Measurements from ENCODE around the gene LRCOL1.

LRCOL1 gene

DNA sequence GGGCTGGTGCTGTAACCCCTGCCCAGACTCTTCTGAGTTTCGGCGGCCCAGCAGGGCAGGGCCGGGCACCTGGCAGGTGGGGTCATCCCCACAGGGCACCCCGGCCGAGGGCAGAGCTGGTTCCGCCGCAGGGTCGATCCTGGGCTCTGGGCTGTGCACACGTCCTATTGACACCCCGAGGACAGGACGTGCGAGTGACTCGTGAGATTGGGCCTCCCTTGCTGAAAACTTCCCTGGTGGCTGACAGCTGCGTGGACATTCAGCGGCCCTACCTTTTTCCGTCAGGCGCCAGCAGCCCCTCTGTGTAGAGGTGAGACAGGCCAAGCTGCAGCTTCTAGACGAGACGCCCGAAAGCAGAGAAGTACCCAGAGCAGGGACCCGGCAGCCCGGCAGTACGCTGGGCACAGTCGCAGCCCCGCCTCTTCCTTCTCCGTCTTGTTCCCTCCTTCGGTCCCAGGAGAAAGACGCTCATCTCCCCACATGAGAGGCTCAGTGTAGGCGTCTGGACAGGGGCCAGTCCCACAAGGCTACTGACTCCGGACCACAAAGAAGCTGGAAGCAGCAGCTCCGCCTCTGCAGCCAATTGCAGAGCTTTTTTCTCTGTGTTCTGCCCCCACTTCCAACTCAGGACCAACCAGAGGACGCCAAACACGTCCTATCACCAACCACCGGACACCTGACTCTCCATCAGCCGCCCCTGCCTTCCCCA lies at the start of gene LRCOL1:
TSS of gene LRCOL1 (minus strand) at position 532 of the 709 bp plus-strand sequence. CDS start 4,331 bp downstream, outside the sequence.
- DNase-seq, result no peak

DNA sequence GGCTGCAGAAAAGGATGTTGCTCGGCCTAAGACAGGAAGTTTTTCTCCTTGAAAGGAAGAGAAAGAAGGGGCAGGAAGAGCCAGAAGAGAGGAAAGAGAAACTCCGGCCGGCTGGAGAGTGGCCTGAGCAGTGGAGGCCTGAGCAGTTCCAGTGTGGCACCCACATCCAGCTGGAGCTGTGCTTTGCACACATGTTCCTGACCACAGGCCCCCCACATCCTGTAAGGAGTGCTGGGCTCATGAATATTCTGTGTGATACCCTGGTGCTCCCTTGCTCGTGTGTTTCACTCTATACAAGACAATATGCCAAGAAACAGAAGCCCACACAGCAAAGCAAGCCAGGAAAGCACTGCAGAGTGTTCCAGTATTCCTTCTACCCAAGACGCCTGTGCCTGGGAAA lies 49.7 kb upstream of the LRCOL1 start:
- no peak for DNase-seq

DNA sequence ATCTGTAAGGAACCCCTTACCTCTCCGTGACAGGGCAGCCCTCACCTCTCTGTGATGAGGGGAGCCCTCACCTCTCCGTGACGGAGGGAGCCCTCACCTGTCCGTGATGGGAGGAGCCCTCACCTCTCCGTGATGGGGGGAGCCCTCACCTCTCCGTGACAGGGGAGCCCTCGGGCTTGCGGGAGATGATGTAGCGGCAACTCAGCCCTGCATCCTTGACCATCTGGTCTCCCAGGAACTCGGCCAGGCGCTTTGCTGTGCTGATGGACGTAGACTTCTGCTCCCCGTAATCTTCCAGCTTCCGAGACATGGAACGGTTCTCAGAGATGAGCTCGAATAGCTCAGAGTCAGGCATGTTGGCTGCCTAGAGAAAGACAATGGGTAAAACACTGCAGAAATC lies 48.8 kb upstream of the LRCOL1 start:
- no peak for DNase-seq

DNA sequence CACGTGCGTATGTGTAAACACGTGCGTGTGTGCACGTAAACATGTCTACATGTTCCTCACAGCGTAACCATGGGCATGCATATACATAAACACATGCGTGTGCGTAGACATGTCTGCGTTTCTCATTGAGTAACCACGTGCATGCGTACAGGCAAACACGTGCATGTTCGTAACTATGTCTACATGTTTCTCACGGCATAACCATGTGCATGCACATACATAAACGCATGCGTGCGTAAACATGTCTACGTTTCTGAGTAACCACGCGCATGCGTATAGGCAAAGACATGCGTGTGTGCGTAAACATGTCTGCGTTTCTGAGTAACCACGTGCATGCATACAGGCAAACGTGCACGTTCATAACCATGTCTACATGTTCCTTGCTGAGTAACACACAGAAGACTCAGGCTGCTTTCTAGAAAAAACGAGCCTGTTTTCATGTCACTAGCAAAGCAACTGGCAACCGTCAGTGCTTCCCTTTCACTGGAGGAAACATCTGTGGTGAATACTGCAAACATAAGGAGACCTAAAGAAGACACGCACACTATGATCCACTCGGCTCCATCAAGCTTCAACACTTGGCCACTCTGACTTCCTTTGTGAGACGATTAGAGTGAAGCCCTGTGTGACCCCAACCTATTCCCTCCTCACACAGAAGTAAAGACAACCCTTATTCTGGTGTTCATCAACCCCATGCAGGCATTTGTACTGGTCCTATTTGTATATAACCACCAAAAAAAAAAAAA lies 47.9 kb upstream of the LRCOL1 start:
- no peak for DNase-seq

DNA sequence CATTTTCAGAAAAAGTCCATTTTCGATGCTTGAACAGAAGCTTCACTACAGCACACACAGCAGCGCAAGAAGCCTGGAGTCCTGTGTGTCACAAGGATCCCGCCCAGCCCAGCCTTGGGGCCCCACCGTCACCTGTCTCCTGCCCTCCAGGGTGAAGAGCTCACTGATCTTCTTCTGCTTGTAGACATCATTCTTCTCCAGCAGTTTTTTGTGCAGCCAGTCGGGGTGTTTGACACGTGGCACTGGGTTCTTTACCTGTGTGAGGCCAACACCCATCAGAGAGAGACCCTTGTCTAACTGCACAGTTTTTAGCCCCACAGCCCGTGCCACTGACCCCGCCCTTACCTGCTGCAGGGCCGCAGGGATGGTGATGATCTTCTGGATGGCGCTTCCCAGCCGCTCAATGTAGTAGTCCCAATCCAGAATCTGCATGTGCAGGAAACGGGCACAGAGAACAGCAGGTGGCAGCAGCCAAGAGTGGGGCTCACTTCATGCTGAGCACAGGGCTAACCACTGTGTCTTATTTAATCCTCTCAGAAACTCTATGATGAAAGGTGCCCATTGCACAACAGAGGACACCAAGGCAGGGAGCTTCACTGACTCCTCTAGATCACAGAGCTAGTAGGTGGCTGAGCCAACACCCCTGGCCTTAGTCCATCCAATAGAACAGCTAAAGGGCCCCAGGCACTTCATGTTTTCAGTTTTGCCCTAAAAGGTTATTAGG lies 46.8 kb upstream of the LRCOL1 start:
- no peak for DNase-seq

DNA sequence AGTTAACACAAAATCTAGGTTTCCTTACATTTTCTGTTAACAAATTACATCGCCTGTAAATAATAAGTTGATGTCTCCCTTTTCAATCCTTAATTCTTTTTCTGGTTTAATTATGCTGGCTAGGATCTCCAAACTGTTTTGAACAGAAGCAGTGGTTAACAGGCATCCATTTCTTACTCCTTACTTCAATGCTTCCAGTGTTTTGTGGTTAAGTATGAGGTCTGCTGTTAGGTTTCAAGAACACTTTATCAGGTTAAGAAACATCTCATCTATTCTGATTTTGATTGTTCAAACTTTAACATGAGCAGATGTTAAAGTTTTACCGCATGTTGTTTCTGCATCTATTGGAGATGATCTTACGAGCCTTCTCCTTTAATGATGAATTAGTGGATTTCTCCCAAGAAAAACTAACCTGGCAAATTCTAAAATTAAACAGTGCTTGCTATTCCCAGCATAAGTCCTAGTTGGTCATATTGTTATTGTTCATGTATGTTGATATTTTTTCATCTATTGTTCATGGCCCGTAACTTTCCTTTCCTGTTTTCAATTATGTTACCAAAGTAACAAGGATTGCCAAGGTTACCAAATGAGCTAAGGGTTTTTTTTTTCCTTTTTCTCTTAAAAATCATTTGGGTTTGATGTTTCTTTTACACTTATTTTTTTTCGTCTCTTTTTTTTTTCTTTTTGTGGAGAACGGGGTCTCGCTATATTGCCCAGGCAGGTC lies 43.3 kb upstream of the LRCOL1 start:
- no peak for DNase-seq

DNA sequence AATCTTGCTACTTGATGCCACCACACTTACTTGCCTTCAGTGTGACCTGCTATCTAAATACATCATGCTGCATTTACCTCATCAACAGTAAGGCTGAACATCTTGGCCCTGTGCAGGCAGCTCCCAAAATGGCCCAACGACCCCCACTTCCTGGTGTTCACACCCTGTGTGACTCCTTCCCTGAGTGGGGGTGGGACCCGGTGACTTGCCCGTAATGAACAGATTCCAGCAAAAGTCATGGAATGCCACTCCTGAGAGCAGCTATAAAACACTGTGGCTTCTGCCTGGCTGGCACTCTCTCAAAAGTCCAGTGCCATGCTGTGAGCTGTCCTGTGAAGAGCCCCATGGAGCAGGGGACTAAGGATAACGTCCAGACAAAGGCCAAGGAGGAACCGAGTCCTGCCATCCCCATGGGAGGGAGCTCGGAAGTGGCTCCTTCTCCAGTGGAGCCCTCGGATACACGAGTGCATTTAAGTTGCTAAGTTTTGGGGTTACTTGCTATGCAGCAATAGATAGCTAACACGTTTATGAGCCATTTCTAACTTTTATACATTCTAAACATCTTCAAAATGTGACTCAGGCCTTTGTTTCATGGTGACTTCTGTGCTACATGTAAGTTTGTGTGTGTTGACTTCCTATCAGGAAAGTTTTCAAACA lies 41.2 kb upstream of the LRCOL1 start:
- DNase-seq, result no peak

DNA sequence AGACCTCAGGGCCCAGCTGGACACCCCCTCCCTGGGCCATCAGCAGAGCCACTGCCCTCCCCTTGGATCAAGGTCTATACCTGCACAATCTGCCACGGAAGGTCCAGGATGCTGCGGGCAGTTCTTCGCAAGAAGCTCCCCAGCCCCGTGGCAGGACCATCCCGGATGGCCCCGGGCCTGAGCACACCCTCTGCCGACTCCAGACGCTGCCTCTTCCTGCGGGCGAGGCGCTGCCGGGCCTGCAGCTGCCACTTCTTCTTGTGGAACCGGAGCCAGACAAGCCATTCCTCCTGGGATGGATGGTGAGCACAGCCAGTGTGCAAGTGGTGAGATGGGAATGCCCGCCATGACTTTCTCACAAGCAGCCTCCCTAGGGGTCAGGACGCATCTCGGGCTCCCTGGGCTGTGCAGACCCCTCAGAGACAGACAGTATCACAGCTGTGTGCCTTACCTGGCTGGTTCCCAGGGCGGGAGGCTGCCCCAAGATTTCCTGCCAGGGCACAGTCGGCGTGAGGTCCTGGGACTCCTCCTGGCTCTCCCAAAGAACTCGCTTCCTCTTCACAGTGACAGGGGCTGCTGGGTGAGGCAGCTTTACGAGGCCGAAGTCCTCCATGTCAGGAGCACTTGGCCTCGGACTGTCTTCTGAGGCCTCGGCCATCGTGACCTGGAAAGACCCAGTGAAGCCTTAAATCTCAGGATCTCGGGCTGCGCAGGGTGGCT lies 39.0 kb upstream of the LRCOL1 start:
- no peak for DNase-seq

DNA sequence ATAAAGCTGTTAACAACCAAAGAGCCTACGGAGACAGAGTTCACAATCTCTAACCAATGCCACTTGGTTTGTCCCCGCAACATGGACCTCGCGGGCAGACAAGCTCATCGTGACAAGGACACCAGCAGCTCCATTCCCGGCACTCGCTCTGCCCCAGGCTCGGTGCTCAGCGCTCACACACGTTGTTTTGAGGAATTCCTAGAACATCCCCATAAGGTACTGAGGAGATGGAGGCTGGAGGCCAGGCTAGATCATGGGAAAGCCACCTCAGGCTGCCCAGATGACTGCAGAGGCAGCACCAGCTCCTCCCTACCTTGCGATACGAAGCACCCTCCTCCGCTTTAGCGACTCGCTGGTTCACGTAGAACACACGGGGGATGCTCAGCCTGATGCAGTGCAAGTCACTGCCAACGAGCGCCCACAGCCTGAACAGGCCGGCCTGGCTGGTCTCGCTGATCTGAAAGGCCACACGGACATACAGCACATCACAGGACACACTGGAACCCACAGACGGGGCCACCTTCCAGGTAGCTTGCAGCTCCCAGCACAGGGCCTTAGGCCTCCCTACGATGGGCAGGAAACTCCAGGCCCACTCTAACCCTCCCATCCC lies 38.3 kb upstream of the LRCOL1 start:
- DNase-seq, result no peak

DNA sequence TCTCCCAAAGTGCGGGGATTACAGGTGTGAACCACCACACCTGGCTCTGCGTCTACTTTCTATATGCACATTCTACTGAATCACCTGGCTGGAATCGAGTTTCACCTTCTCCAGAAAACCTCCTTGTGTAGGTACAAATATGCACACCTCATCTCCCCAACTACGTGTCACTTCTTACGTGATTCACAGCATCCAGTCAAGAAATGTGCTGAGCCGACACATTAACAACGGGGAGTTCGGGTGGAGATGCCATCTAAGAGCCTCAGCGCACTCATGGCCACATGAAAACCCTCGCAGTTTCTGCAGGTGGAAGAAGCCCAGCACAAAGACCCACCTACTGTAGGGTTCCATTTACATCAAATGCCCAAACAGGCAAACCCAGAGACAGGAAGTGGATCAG lies 37.5 kb upstream of the LRCOL1 start:
- no peak for DNase-seq

DNA sequence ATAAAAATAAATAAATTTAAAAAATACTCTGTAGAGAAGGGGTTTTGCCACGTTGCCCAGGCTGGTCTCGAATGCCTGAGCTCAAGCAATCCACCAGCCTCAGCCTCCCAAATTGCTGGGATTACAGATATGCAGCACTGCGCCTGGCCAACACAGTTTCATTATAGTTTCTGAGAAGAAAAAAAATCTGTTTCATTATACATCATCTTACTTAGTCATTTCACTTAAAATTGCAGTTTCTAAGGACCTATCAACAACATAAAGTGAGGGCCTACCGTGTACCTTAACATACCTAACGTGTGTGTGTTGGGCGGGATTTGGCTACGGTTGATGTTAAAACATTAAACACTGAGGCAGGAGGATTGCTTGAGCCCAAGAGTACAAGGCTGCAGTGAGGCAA lies 36.5 kb upstream of the LRCOL1 start:
- no peak for DNase-seq

DNA sequence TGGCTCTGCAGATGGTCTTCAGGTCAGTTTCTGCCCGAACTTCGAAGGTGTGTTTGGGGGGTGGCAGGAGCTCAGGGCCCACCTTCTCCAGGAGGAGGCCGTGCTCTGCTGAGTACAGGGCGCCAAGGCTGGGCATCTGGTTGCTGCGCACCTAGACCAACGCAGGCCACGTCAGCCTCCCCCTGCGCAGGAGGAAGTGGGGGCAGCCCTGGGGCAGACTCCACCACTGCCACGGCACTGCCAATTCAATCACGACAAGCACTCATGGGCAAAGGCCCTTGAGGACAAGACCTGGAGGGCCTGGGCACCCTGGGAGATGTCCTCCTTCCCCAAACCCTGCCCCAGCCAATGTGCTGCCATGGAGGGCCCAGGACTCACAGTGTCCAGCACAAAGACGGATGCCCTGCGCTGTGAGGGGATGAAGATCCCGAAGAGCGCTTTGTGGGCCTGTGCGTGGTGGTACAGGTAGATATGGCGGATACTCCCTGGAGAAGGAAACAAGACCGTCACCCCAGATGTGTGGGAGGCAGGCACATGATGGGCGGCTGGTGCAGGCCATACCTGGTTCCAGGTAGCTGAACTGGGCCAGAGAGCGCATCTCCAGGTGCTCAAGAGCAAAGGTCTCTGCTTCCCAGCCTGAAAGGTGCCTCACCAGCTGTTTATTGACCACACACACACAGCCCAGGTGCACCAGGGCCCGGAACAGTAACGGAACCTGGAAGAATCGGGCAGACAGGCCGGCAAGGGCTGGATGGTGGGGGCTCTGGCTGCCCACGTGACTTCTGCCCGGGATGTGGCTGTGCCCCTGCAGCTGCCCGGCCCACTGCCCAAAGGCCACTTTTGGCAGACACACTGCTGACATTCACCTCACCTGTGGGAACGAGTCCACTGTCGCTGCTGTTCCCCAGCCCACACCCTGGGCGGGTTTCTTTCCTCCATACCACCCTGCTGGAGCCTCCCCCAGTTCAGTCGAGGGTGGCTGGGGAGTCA lies 32.8 kb upstream of the LRCOL1 start:
- DNase-seq, result no peak

DNA sequence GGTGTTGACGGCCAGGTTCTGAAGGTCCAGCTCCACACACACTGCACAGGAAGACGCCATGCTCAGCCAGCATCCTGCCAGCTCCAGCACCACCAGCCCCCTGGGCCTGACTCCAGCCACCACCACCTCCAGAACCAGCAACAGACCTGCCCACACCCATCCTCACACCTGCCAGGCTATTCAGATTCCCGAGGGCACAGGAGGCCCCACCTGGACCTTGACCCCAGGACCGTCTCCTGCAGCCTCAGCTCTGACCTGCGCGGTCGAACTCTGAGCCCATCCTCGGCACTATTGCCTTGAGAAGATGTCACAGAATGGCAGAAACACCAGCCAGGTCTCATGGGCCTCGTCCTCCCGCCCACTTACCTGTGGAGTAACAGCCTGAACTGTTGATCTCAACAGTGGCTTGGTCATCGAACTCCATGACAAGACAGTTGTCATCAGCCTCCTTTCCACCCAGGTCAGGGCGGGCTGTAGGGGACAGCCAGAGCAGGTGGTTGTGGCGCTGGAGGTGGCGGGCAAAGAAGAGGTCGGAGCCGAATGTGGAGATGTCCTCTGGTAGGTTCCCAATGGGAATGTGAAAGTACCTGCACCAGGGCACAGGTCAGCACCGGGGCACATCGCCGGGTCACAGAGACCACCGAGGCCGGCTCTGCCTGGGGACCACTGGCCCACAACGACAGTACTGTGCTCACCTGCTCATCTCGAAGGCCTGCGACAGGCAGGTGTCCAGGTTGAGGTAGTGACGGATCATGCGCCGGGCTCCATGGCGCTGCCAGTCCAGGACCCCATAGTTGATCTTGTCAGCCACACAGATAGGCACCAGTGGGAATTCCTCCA lies 31.6 kb upstream of the LRCOL1 start:
- no peak for DNase-seq

DNA sequence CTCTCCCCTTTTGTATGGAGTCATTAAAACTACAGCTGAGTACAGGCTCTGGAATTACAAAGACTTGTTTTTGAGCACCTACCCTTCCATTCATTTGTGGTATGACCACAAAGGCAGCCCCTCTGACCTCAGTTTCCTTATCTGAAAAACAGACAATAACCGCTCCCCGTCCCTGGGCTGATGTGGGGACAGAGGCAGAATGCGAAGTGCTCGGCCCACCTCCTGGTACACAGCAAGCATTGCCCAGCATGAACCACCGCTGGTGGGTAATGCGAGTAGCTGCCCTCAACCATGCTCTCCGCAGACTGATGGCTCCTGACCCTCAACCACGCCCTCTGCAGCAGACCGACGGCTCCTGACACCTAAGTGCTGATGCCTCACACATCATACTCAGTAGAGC lies 30.6 kb upstream of the LRCOL1 start:
- no peak for DNase-seq

DNA sequence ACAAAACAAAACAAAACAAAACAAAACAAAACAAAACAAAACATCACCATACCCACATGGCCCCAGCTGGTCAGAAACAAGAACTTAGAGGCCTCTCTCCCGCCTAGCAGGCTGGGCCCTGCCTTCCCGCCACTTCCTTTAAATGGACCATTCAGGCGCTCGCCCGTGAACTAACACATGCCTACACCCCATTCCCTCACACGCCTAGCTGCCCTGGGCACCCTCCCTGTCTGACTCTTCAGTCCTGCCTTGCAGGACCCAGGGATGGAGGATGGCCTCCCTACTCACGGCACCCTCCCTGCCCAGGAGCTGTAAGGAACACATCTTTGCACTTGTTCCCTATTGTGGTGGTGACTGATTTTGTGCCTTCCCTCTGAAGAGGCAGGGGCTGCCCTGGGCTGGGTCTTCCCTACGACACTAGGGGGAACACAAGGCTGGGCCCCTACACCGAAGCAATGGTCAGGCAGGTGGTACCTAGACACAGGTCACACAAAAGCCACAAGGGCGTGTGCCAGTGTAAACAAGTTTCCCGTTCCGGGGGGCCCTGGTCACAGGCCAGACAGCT lies 29.7 kb upstream of the LRCOL1 start:
- no peak for DNase-seq

DNA sequence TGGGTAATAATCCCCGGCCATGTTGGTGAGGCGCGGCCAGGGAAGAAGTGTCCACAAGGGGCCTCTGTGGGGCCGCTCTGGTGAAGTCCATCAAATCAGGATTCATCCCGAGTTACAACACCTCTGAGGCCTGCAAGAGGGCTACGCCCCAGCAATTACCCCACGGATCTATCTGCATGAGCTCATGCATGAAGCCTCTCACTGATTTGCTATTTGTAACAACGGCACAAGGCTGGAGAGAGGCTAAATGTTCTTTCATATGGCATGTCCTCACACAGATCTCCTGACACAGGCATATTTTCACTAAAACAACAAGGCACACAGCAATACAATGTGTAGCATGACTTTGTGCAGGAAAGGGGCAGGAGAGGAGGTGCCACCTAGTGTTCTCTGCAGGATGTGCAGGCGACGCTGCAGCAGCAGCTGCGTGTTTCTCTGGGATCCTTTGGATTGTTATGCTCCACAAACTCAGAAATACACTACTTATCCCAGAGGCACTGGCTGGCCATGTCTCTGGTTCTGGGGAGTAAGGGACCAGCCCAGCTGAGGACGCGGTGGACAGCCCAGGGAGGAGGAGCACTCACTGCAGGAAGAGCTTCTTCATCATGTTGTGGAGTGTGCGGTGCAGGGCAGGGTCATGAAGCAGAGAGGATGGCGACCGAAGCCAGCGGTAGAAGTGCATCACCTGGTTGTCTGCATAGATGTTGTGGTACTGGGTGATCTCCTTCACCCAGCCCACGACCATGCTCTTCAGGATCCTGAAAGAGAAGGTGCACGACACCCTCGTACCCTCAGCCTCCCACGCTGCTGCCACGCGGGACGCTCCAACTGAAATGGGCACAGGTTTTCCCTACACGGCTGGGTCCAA lies 28.4 kb upstream of the LRCOL1 start:
- no peak for DNase-seq

DNA sequence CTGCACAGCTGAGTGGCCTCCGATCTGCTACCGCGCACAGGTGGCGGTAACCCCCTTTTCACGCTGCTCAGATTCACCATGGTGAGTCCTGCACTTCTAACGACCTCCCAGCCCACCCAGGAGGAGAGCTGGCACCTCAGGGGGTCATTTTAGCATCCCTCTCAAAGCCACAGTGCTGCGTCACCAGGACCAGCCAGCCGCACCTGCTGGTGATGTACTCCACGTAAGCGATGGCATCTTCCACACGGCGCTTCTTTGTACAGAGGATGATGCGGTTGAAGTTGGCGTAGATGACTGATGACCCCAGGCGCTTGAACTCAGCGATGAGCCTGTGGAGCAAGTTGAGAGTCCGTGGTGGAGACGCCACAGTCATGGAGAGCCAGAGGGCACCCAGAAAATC lies 27.4 kb upstream of the LRCOL1 start:
- DNase-seq, result no peak
